B cell (primary cell): ENCODE results near the gene BCL2.

ENCODE experiments used
- CTCF ChIP-seq: fragments of 200-600 bp; IDR thresholded peaks from one replicate; pipeline ENCODE4 v1.8.0; 2022; ENCODE audit warnings: antibody characterized with exemption, mild to moderate bottlenecking
- EZH2 ChIP-seq: IDR thresholded peaks from 2 replicates; pipeline ENCODE4 v1.6.1; 2012; ENCODE audit warnings: borderline replicate concordance, low read depth, mild to moderate bottlenecking, moderate library complexity, low read length; ENCODE audit not compliant: insufficient read depth, poor library complexity, severe bottlenecking

- TF ChIP-seq CTCF = no peak
- no peak for TF ChIP-seq EZH2
These were observed 184.5 kb downstream of the BCL2 start for GRCh38 chr18:63135101-63135500.
